ENCODE results near the gene ERLEC1.
"Not testable (repeated sequence)": the region's sequence is repeated elsewhere in the genome, so short reads cannot be mapped to it uniquely, and the experiment has no call there.

Gene ERLEC1

GRCh38 chr2:53841651-53842050, 54.8 kb downstream of the ERLEC1 start:
- not testable (repeated sequence) for DNase-seq

- no peak for DNase-seq
Measured at GRCh38 chr2:53842891-53843290, 56.0 kb downstream of the ERLEC1 start.

- no peak for DNase-seq
Measured at GRCh38 chr2:53843595-53843994, 56.8 kb downstream of the ERLEC1 start.

GRCh38 chr2:53848062-53848461, 61.2 kb downstream of the ERLEC1 start:
- no peak for DNase-seq

- DNase-seq = not testable (repeated sequence)
Measured at GRCh38 chr2:53851052-53851757, 64.4 kb downstream of the ERLEC1 start.

- DNase-seq = no peak
Measured at GRCh38 chr2:53852532-53852931, 65.7 kb downstream of the ERLEC1 start.

GRCh38 chr2:53854678-53855077, 67.8 kb downstream of the ERLEC1 start:
- no peak for DNase-seq

GRCh38 chr2:53856272-53856671, 69.4 kb downstream of the ERLEC1 start:
- DNase-seq = no peak

GRCh38 chr2:53859206-53860181, 72.7 kb downstream of the ERLEC1 start, which contains the start of gene GPR75:
Gene GPR75 (minus strand): TSS chr2:53859967. CDS start chr2:53854756, 5,211 bp downstream.
- no peak for DNase-seq

- DNase-seq = no peak
Measured at GRCh38 chr2:53861824-53862223, 75.0 kb downstream of the ERLEC1 start.

- DNase-seq = no peak
Measured at GRCh38 chr2:53863538-53864227, 76.8 kb downstream of the ERLEC1 start.

GRCh38 chr2:53865264-53865663, 78.4 kb downstream of the ERLEC1 start:
- no peak for DNase-seq

GRCh38 chr2:53865962-53866361, 79.1 kb downstream of the ERLEC1 start:
- DNase-seq = no peak

- no peak for DNase-seq
Measured at GRCh38 chr2:53867169-53867568, 80.3 kb downstream of the ERLEC1 start.

GRCh38 chr2:53867773-53868172, 80.9 kb downstream of the ERLEC1 start:
- no peak for DNase-seq

Measured in NCI-H1930 (cell line).